HepG2 (cell line): ENCODE measurements around the gene ARHGAP26. TPM values are rescaled to one million over a fixed set of nuclear protein-coding genes. Genes with fewer than 3 reads are reported as not detected.

Experiments used
- AHDC1 ChIP-seq: sonication (generic); formaldehyde crosslinking; IDR thresholded peaks from 2 replicates; pipeline ENCODE4 v1.5.1; 2020; ENCODE audit warnings: mild to moderate bottlenecking, missing genetic modification reagents, borderline replicate concordance
- EP300 ChIP-seq, 3 experiments: sonication (generic) in 1 of 3; formaldehyde crosslinking in 1 of 3; IDR thresholded peaks; 2 replicates each; pipeline versions ENCODE4 v1.5.1 to v1.6.1; 2011 to 2020; ENCODE audit warnings: low read depth in 2 of 3, low read length in 2 of 3, borderline replicate concordance in 1 of 3, improper control_type of control experiment in 1 of 3, mild to moderate bottlenecking in 1 of 3, missing genetic modification reagents in 1 of 3, moderate library complexity in 1 of 3
- GRHL1 ChIP-seq: sonication (generic); formaldehyde crosslinking; conservative IDR thresholded peaks from 2 replicates; pipeline ENCODE4 v1.8.0; 2022; ENCODE audit warnings: missing genetic modification reagents
- JUNB ChIP-seq: sonication (generic); formaldehyde crosslinking; IDR thresholded peaks from 2 replicates; pipeline ENCODE4 v1.8.0; 2022; ENCODE audit warnings: missing genetic modification reagents, mild to moderate bottlenecking, borderline replicate concordance
- KAT2B ChIP-seq: fragments of 150-350 bp; IDR thresholded peaks from 2 replicates; pipeline ENCODE4 v1.6.1; 2014; ENCODE audit warnings: low read depth, low read length, borderline replicate concordance
- SATB2 ChIP-seq: sonication (generic); formaldehyde crosslinking; IDR thresholded peaks from 2 replicates; pipeline ENCODE4 v1.5.0; 2020; ENCODE audit warnings: missing genetic modification reagents
- ZGPAT ChIP-seq: IDR thresholded peaks from 2 replicates; pipeline ENCODE4 v1.6.1; 2016; ENCODE audit warnings: mild to moderate bottlenecking
- ZNF207 ChIP-seq: fragments of 450-650 bp; IDR thresholded peaks from 2 replicates; pipeline ENCODE4 v1.6.1; 2016; ENCODE audit warnings: antibody characterized with exemption, borderline replicate concordance
- ZNF496 ChIP-seq: sonication (generic); formaldehyde crosslinking; IDR thresholded peaks from 2 replicates; pipeline ENCODE4 v1.8.1; 2023; ENCODE audit warnings: mild to moderate bottlenecking, moderate library complexity, missing genetic modification reagents; ENCODE audit not compliant: insufficient replicate concordance
- ZNF646 ChIP-seq: sonication (generic); formaldehyde crosslinking; IDR thresholded peaks from 2 replicates; pipeline ENCODE4 v1.9.0; 2021; ENCODE audit warnings: mild to moderate bottlenecking, missing genetic modification reagents
- ZNF749 ChIP-seq: sonication (generic); formaldehyde crosslinking; IDR thresholded peaks from 2 replicates; pipeline ENCODE4 v1.8.0; 2022; ENCODE audit warnings: mild to moderate bottlenecking, missing genetic modification reagents, moderate library complexity, borderline replicate concordance
- polyA plus RNA-seq, 8 experiments: library from polyadenylated mRNA; depleted of rRNA in 3 of 8; stranded (reverse) in 7 of 8; unstranded in 1 of 8; fragments of >200 nt; fragmentation: Illumina TruSeq in 4 of 8; extraction: Trizol in 4 of 8; gene quantifications; 2 replicates each; pipeline versions ENCODE4 v1.2.1 to v1.2.3, GENCODE V29; 2011 to 2016; ENCODE audit warnings: low read depth in 4 of 8, missing spikeins in 1 of 8, mixed read lengths in 1 of 8; ENCODE audit not compliant: insufficient read depth in 1 of 8
- total RNA-seq, 5 experiments: library from RNA; depleted of rRNA; stranded (reverse); fragments of >200 nt; fragmentation: Illumina TruSeq; extraction: Trizol; gene quantifications; 2 replicates each; pipeline ENCODE4 v1.2.3, GENCODE V29; 2016; ENCODE audit warnings: low read depth in 1 of 5

The ARHGAP26 gene
- total and polyA plus RNA-seq, 2 of the 13 experiments (the other 11 are each of a cell fraction or from before 2014, with no cell fraction given): 9.6 to 18.2 TPM

- TF ChIP-seq ZNF496 (CRISPR knock-in tag) (no peak), ZGPAT (CRISPR knock-in tag) (peak; percentile 47; the same call in 1 of the 2 replicates), ZNF749 (no peak), GRHL1 (CRISPR knock-in tag) (no peak), ZNF207 (no peak), SATB2 (CRISPR knock-in tag) (no peak), ZNF646 (CRISPR knock-in tag) (no peak), AHDC1 (CRISPR knock-in tag) (no peak), JUNB (CRISPR knock-in tag) (no peak), KAT2B (no peak), EP300 (IDR thresholded peaks at IDR 0.05; ENCODE audit: low read depth in 2 of 2, low read length in 2 of 2) (no peak), EP300 (CRISPR knock-in tag; IDR thresholded peaks at IDR 0.05; ENCODE audit: borderline replicate concordance) (no peak)
Observed at GRCh38 chr5:143182901-143183820, 413.0 kb downstream of the ARHGAP26 start (continued).
